ENCODE data around the gene VAMP3.

Gene VAMP3

GRCh38 chr1:7810395-7810794, 39.3 kb downstream of the VAMP3 start:
- in situ Hi-C loops (cut with HindIII; ENCODE audit: low sequenced_read_pairs), result no loop called here

- in situ Hi-C loops (cut with HindIII; ENCODE audit: low sequenced_read_pairs), result no loop called here
These were observed 40.4 kb downstream of the VAMP3 start for GRCh38 chr1:7811476-7811875.

GRCh38 chr1:7813677-7814373, 42.7 kb downstream of the VAMP3 start:
- in situ Hi-C loops (cut with HindIII; ENCODE audit: low sequenced_read_pairs), result no loop called here

- in situ Hi-C loops (cut with HindIII; ENCODE audit: low sequenced_read_pairs), result no loop called here
These were observed 50.2 kb downstream of the VAMP3 start for GRCh38 chr1:7821282-7821681.

- in situ Hi-C loops (cut with HindIII; ENCODE audit: low sequenced_read_pairs), result no loop called here
These were observed 53.6 kb downstream of the VAMP3 start for GRCh38 chr1:7824701-7825100.

GRCh38 chr1:7826363-7826762, 55.3 kb downstream of the VAMP3 start:
- in situ Hi-C loops (cut with HindIII; ENCODE audit: low sequenced_read_pairs), result no loop called here

- in situ Hi-C loops (cut with HindIII; ENCODE audit: low sequenced_read_pairs), result no loop called here
These were observed 56.2 kb downstream of the VAMP3 start for GRCh38 chr1:7827126-7827955.
